Fibroblast of villous mesenchyme (primary cell): ENCODE data around the gene MUC12. TPM values are rescaled to one million over a fixed set of nuclear protein-coding genes. Genes with fewer than 3 reads are reported as not detected.

Source experiments
- DNase-seq: peaks from one replicate; pipeline ENCODE4 v3.0.0-alpha.2; 2010; ENCODE audit warnings: low read depth
- H3K4me3 ChIP-seq: 2 replicates; pipeline ENCODE4 v1.5.1; 2011; ENCODE audit warnings: low read depth, mild to moderate bottlenecking, low read length
- CTCF ChIP-seq: IDR thresholded peaks from 2 replicates; pipeline ENCODE4 v1.5.1; 2012; ENCODE audit warnings: low read depth, mild to moderate bottlenecking, low read length; ENCODE audit not compliant: insufficient read depth
- total RNA-seq: library from RNA; depleted of rRNA; stranded (reverse); fragments of >200 nt; gene quantifications from 2 replicates; pipeline ENCODE4 v1.2.3, GENCODE V29; 2012

Gene MUC12
- total RNA-seq, 1 donor: not detected

GRCh38 chr7:101017064-101017777, 47.9 kb downstream of the MUC12 start:
- DNase-seq: peak; percentile 83
- peak overlapping the region; percentile 62 for H3K4me3 ChIP-seq
- TF ChIP-seq CTCF: no peak

DNA sequence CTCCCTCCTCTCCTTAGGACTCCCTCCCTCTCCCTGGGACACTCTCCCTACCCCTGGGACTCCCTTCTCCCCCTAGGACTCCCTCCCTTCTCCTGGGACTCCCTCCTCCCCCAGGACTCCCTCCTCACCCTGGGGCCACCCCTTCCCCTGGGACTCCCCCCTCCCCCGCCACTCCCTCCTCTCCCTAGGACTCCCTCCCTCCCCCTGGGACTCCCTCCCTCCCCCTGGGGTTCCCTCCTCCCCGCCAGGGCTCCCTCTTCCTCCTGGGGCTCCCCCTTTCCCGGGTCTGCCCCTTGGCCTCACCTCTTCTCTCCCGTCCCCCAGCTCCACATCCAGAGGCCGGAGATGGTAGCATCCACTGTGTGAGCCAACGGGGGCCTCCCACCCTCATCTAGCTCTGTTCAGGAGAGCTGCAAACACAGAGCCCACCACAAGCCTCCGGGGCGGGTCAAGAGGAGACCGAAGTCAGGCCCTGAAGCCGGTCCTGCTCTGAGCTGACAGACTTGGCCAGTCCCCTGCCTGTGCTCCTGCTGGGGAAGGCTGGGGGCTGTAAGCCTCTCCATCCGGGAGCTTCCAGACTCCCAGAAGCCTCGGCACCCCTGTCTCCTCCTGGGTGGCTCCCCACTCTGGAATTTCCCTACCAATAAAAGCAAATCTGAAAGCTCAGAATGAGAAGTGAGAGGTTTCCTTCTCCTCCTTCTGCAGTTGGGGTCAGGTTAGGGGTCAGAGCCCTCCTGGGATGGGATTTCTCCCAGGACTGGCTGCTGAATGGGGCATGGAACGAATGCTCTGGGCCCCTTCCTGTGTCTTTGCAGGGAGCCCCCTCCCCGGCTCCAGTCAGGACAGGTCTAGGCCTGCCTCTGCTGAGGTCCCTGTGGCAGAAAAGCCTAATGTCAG, 49.2 kb downstream of the MUC12 start:
- no peak for DNase-seq
- no peak overlapping the region for H3K4me3 ChIP-seq
- TF ChIP-seq CTCF: no peak

DNA sequence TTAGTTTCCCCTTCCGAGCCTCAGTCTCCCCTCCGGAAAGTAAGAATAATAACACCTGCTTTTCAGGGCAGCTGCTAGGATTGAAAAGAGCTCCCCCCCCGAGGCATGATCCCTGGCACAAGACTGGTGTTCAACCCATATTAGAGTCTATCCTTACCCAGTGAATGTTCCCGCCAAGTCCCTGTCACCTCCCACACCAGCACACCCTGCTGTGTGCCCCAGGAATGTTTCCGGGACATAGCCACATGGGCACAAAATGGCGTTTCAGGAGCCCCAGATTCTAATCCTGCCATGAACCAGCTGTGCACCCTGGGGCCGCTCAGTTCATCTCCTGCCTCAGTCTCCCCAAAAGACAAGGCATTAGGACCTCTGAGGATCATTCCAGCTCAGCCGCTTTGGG, 51.1 kb downstream of the MUC12 start:
- no peak for DNase-seq
- TF ChIP-seq CTCF: no peak
- no peak overlapping the region for H3K4me3 ChIP-seq

GRCh38 chr7:101021703-101022102, 52.3 kb downstream of the MUC12 start:
- H3K4me3 ChIP-seq: no peak overlapping the region
- DNase-seq: no peak
- TF ChIP-seq CTCF: no peak

- no peak for DNase-seq
- TF ChIP-seq CTCF: no peak
- H3K4me3 ChIP-seq: no peak overlapping the region
These were observed 54.5 kb downstream of the MUC12 start for GRCh38 chr7:101023839-101024238.

- no peak for TF ChIP-seq CTCF
- DNase-seq: no peak
- no peak overlapping the region for H3K4me3 ChIP-seq
These were observed 61.7 kb downstream of the MUC12 start for GRCh38 chr7:101031082-101031481.
